Hepatic stellate cell (primary cell): Measurements from ENCODE around the gene ASRGL1.
A peak's percentile ranks its signal among the peaks of the same experiment; 100 is the strongest.

Source experiments
- DNase-seq: peaks from one replicate; pipeline ENCODE4 v3.0.0; 2011; ENCODE audit warnings: low spot score

The ASRGL1 gene

DNA sequence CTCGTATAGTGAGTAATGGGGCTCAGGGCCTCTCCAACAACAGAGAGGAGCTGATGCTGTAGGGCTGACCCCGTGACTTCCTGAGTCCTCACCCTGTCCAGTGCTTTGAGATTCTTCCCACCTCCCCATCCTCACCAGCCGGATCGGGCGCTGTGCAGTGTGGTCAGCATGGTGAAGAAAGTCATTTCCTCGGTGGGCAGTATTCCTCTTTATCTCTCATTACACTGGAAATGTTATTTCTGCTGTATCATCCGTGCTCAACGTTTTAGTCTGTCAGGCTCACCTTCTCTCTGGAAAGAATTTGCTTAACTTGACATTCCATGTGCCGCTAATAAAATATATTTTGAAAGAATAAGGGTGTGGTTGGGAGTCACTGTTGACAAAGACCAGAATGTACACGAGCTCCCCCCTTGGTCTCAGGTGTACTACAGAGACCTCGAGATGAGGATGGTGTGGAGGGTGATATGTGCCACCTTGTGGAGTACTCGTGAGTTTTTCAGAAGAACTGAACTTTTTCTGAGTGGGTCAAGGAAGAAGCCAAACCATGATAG is 55.9 kb downstream of the ASRGL1 start:
- no peak for DNase-seq

DNA sequence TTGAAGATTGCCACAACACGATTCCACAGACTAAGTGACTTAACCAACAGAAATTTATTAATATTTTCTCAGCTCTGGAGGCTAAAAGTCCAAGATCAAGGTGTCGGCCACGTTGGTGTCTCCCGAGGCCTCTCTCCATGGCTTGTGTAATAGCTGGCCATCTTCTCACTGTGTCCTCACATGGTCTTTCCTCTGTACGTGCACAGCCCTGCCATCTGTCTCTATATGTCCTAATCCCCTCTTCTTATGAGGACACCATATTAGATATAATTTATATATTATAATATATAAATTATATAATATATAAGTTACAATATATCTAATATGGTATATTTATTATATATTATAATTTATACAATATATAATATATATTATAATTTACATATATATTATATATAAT is 56.5 kb downstream of the ASRGL1 start:
- no peak for DNase-seq

DNA sequence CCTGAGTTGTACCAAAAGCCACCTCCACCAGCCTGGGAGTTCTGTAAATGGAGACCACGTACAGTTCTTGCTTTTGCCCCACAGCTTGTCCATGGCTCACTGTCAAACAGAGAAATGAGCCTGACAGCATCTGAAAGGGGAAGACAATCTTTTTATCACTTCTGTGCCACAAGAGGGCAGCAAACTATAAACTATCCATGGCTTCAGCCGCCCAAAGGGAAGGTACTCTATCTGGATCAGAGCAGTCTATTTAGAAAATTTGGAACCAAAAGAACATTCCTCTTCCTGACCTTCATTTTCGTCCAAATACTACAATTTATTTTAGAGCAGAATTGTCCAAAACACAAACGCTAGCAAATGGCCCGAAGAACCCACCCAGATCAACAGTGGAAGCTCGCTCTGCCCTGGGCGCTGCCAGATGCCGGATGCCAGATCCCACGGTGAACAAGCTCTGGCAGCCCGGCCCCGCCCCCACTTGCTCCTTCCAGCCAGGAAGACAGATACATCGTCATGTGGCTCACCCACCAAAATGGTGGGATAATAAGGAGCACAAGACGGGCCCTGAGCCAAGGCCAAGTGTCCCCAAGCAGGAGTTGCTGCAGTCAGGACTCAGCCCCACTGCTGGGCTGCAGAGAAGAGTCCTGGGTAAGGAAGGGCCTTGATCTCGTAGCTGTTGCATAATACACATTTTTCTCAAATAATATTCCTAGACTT is 57.7 kb downstream of the ASRGL1 start:
- DNase-seq: peak; percentile 85

DNA sequence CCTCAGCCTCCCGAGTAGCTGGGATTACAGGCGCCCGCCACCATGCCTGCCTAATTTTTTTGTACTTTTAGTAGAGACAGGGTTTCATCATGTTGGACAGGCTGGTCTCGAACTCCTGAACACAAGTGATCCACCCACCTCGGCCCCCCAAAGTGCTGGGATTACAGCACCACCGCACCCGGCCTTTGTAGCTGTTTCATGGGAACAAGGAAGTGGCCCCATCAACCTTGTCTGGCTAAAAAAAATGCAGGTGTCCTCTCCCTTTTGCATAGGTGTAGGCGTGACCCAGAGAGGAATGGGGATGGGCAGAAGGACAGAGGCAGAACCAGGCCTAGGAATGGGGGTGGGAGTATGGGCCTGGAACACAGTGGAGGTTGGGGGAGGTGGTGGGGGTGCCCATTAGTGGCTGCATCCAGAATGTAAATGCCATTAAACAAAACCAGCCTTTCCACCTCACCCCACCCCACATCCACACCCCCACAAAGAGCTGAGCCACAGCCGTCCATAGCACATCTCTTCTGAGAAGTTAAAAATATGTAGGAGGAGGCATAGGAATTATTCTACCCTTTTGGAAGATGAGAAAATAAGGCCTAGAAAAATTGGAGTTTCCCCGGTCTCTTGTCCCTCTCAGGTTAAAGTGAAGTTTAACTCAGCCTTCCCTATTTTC is 58.8 kb downstream of the ASRGL1 start:
- DNase-seq: no peak

DNA sequence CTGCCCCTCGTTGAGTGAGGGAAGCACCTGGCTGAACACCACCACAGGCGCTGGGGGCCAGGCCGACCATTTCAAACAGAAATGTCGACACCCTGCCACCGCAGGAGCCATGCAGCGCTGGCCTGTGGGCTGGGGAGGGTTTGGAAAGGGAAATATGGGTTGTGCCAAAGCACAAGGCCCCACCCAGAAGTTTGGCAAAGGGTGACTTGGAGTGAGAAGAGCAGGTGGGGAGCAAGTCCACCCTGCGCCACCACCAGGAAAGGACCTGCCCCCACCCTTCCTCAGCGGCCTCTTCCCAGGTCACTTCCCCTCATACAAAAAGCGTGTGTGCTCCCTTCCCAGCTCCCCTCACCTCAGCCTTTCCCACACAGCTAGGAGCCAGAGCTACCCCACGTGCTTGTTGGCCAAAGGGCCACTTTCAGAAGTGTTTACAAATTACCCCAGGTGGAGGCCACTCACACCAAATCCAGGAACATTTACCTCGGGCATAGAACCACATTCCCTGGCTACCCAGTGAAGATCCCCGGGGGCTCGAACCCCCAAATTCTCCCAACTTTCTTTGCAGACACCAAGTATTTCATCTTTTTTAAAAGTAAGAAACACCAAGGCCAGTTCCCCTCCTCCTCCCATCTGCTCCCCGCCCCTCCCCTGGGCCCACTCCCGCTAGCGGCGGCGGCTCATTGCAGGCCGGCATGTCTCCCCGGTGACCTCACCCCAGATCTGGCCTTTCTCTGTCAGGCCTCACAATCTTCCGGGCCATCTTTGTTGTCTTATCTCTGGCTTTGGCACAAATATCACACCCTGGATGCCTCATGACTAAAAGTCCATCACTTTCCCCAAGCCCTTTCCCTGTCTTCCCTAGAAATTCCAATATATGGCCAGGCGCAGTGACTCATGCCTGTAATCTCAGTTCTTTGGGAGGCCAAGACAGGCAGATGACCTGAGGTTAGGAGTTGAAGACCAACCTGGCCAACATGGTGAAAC is 61.1 kb downstream of the ASRGL1 start:
- peak; percentile 62 for DNase-seq

DNA sequence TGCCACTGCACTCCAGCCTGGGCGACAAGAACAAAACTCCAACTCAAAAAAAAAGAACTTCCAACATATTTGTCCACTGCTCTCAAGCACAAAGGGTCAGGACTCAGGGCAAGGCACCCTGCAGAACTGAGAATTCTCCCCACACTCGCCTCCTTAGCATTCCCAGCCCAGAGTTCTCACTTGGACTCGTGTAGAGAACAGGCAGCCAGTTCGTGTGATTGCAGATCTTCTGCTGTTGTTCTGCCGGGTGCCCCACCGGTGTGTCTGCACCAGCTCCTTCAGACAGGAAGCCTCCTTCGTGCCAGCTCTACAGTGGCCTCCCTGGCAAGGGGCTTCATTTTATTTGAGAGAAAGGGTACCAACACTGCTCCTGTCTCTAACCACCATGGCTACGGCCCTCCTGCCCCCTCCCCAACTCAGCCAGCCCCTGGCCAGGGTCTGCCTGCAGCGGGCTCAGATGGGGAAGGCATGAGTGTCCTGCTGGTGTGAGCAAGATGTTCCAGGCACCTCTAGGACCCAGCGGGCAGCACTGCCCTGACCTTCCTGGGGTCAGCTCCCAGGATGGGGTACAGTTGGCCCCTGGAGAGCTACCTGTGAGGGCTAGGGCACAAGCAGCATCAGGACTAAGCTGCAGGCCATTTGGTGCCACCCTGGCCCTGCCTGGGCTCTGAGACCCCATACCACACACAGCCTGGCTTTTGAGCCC is 62.1 kb downstream of the ASRGL1 start:
- DNase-seq: peak; percentile 28

GRCh38 chr11:62399878-62400266 is 62.6 kb downstream of the ASRGL1 start:
- no peak for DNase-seq

DNA sequence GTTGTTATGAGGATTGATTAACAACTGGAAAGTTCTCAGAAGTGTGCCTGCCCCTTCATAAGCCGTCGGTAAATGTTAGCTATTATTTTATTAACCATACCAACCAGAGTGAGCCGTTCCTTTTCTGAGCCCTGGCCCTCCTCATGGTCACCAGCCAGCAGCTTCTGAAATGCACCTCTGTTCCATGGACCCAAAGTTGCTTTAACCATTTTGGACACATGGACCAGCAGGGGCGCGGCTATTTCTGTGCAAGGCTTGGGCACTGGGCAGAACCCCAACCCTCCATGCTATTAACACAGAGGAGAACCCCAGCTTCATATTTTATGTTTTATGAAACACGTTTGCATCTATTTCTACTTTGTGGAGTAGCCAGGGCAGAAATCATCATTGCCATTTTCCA is 63.0 kb downstream of the ASRGL1 start:
- no peak for DNase-seq

GRCh38 chr11:62400760-62401159 is 63.5 kb downstream of the ASRGL1 start:
- peak; percentile 97 for DNase-seq

- DNase-seq: no peak
Measured at GRCh38 chr11:62401356-62401755, 64.1 kb downstream of the ASRGL1 start.

- no peak for DNase-seq
Measured at GRCh38 chr11:62401811-62402210, 64.6 kb downstream of the ASRGL1 start.

GRCh38 chr11:62402226-62402959 is 65.1 kb downstream of the ASRGL1 start:
- no peak for DNase-seq

DNA sequence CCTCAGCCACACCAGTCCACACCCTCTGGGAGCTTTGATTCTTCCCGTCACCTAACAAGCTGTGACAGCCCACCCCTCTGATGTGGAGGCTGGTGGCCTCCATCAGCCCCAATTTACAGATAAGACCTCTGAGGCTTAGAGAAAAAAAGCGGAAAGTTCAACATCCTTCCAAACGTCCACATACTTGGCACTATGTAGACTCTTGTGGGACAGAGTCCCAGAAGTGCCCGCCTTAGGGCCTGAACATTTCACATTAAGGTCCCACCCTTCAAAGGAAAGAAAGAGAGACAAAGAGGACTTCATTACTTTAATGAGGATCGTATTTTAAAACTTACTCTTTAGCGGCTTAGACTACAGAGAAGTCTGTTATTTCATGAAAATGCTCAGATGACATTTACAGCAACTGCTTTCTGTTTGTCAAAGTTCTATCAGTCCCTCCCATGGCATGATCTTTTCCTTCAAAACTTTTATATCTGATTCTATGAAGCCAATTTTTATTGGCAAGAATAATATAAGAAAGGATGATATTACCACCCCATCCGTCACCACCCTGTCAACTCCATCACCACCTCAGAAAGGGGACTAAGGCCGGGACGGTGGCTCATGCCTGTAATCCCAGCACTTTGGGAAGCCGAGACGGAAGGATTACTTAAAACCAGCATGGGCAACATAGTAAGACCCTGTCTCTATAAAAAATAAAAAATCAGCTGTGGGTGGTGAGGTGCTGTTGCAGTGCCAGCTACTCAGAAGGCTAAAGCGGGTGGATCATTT is 65.9 kb downstream of the ASRGL1 start:
- DNase-seq: no peak

GRCh38 chr11:62404435-62404834 is 67.2 kb downstream of the ASRGL1 start:
- DNase-seq: no peak

GRCh38 chr11:62404901-62405300 is 67.7 kb downstream of the ASRGL1 start:
- DNase-seq: no peak

- DNase-seq: no peak
Measured at GRCh38 chr11:62406034-62406433, 68.8 kb downstream of the ASRGL1 start.

- no peak for DNase-seq
Measured at GRCh38 chr11:62409831-62410230, 72.6 kb downstream of the ASRGL1 start.

GRCh38 chr11:62410972-62411371 is 73.7 kb downstream of the ASRGL1 start:
- no peak for DNase-seq

- DNase-seq: no peak
Measured at GRCh38 chr11:62411524-62411923, 74.3 kb downstream of the ASRGL1 start.

DNA sequence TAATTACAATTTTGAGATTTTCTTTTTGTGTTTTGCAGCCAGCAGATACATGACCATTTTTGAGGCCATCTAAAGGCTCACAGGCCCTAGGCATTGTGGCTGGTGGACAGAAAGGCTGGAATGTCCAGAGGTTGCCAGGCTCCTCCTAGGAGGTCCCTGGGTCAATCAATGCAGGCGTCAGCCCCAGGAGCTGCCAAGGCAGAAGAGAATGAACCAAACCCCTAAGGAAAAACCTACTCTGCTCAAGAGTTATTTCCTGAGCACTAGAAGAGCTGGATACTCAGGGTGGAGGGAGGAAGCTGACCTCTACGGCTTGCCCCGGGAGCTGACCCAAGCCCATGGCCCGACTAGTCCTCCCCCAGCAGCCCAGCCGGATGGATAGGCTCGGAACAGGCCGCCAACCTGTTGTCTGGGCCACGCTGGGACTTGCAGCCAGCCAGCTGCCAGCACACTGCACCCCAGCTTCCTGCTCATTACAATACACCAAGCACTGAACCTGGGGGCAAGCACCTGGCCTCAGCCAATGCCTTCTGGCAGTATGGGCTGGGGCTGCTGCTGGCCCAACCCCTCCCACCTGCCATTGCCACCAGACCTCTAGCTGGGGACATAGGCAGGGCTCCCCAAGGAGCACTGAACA is 75.9 kb downstream of the ASRGL1 start:
- DNase-seq: no peak
